Activated CD8-positive, alpha-beta memory T cell treated with anti-CD3 and anti-CD28 coated beads, Interleukin-2, amount 50 U/mL, for 4 hours (primary cell): Measurements from ENCODE around the gene GPR26.

Source experiments
- DNase-seq: peaks from one replicate; pipeline ENCODE4 v3.0.0-alpha.2; 2020

GPR26 gene

DNA sequence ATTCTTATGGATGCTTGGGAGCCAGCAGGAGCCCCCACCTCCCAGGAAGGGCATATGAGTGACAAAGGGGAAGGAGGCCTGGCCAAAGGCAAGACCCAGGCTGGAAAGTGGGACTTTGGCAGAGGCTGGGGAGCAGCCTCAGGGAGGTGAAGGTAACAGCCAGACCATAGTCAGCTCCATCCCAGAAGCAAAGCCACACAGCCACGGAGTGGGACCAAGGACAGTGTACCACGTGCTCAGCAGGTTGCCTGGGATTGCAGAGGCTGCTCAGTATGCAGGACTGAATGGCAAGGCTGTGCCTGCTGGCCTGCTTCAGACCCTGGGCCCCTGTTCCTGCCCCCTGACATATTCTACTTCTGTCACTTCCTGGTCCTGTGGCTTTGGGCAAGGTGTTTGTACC, 17.6 kb upstream of the GPR26 start:
- no peak for DNase-seq

DNA sequence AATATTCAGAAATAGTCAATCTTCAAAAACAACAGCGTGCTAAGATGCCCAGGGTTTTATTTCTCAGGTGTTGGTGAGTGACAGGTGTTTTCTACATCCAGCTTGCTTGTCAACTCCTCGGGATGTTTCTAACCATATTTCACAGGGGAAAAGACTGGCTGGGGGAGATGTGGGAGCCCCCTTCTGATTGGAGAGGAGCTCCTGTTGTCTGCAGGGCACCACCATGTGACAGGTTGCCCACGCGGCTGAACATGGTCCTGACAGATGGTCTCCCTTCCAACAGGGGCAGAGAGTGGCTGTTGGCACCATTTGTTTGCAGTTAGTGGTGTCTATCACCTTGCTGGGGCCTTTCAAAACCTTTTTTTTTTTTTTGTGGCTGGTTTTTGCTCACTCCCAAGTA, 16.5 kb upstream of the GPR26 start:
- DNase-seq: no peak

DNA sequence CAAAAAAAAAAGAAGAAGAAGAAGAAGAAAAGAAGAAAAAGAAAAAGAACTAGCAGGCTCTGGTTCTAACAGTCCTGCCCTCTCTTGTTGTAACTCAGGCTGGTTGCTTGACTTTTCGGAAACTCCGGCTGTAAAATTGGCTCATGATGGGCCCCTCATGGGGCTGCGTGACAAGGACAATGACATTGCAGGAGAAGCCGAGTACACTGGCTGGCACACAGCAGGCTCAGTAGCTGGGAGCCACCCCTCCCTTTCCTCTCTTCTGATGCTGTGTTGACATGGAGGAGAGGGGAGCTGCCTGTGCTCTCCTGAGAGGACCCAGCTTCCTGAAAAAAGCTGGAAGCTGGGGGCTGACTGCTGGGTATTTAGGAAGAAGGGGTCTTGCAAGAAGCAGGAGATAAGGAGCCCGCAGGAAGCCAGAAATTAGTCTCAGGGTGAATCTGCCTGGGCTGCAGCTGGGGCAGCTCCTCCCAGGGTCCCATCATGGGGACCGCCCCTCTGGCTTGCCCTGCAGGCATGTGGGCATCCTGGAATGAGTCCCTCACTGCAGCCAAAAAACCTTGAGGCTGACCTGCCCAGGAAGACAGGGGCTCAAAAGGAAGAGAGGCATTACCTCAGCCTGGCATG, 14.6 kb upstream of the GPR26 start:
- no peak for DNase-seq

DNA sequence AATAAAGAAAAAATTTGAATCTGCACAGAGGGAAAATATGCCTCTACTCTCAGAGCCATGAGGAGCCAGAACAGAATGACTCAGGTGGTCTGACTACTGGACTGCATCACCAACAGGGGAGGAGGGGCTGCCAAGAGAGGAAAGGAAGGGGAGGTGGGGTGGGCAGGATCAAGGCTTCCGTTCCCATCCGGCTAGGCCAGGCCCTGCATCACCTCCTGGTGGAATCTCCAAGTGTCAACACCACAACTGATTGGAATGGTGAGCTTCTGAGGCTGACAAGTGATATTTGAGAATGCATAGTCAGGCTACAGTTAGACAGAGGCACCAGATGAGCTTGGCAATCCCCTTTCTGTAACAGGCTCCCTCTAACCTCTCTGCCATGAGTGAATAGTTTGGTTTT, 10.4 kb upstream of the GPR26 start:
- DNase-seq: no peak

DNA sequence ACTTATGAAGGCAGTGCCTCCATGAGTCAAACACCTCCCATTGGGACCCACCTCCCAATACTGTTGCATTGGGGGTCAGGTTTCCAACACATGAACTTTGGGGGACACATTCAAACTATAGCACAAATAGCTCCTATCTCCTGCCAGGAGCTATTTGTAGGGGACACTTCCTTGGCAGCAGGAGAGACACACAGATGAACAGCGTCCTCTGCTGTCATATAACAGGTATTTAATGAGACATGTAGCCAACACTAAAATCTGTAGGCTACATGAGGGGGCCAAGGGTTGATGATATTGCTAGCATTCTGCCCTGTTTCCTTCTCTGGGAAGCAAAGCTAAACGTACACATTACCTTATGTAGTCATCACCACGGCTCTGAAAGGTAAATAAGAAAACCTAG, 2.6 kb upstream of the GPR26 start:
- DNase-seq: no peak

DNA sequence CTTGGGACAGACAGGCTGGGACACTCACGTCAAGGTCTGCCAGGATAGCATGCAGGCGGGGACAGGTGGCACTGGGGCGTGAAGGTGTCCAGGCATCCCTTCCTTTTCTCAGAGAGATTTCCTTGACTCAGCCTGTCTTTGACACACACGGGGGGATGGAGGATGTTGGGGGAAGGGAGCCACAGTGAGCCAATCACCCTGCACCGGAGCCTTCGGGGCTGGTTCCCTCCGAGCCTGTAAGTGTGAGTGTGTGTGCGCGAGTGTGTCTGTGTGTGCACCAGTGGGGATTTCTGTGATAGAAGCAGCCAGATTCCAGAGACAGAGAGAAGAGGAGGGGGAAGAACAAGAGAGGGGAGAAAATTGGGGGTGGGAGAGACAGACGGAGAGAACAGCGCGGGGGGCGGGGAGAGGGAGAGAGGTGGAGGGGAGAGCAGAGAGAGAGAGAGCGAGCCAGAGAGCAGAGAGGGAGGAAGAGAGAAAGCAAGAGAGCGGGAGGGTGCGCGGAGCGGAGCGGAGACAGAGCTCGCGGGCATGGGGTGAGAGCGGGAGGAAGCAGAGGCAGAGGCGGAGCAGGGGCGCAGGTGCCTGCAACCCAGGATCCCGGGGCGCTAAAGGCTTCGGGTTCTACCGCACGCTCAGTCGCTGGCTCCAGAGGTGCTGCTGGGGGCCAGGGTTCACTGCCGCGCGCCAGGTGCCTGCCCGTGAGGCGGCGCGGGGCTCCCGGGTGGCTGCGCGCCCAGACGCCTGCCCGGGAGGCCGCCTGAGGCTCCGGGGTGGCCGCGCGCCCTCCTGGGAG, 466 bp upstream of the GPR26 start:
- DNase-seq: no peak

DNA sequence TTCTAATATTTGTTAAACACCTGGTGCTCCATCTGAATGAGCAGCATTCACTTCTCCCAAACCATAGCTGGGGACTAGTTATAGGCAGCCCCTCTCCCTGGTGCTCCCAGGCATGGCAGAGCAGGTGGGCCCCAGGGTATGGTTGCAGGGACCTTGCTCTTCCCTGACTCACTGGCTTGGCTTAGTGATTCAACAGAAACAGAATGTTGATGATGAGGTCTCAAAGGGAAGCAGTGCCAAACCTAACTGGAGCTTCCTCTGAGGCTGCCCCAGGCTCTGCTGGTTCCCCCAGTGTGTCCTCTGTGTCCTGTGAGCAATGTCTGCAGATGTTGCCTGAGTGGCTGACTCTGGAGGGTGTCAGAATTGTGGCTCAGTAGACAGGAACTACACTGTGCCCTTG, 3.7 kb downstream of the GPR26 start:
- DNase-seq: no peak

DNA sequence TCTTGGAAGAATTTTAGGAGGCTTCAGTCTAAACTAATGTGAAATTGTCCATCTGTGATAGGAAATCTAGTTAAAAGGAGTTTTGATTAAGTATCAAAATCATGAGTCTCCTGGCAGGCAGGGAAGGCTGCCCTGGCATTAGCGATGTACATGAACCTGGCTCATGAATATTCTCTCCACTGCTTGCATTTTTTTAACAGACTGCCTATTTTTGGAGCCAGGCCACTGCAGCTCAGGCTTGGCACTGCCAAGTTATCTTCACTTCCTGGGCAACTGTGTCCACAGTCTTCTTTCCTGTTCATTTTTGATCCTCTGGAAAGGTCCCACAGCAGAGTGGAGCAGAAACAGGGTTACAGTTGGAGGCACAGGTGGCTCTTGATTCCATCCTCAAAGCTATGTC, 7.0 kb downstream of the GPR26 start:
- DNase-seq: no peak

DNA sequence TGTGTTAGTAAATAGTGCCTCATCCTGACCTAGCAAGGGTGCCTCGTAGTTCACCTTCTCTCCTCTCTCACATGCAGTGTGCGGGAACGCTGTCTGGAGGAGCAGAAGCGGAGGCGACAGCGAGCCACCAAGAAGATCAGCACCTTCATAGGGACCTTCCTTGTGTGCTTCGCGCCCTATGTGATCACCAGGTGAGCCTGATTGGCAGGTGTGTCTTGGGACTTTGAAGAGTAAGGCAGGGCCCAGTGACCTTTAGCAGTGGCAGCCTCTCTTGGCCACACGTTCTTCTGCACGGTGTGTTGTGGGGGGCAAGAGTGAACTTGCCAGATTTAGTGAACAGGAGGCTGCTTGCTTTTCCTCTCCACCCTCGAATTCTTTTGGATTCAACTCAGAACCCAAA, 8.6 kb downstream of the GPR26 start:
- DNase-seq: no peak

DNA sequence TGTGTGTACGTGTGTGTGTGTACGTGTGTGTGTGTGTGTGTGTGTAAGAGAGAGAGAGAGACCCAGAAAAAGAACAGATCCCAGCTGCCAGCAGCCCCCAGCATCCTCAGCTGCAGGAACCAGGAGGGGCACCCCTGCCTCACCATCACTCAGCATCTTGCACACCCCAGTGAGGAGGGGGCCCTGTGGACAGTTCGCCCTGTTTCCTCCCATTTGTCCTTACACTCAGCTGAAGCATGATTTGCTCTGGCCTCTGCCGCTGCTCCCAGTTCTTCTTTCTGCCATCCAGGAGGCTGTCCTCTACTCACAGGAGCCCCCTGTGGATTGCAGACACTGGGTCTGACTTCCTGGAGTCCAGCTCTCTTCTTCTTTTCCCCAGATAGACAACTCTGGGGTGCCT, 9.7 kb downstream of the GPR26 start:
- DNase-seq: no peak

DNA sequence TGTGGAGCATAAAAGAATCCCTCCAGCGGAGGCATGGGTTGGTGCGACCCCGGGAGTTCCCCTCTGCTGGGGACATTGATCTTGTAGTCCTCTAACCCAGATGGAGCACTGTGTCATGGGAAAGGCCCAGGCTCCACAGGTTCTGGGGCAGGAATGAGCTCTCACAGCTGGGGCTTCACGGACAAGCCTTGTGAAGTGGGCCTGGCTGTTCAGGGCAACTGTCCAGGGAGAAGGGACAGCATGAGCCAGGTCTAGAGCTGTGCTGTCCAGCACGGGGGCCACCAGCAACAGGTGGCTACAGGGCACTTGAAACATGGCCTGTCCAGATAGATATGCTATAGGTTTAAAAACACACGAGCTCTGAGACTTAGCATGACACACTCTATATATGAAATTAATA, 11.4 kb downstream of the GPR26 start:
- DNase-seq: no peak

DNA sequence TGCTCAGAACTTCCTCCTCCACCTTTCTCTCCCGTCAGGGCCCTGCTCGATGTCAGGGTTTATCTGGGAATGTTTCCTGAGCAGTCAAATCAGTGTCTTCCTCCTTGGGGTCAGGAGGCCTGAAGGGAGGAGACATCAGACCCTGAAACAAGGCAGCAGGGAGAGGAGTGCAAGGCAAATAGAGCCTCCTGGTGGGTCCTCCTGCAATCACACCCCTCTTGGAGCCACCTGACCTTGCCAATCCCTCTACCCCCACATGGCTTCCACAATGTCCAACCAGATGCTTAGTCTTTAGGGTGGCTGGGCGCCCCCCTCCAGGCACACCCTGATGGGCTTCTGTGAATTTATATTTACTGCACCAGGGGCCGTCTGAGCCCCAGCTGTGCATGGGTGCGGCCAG, 12.2 kb downstream of the GPR26 start:
- DNase-seq: no peak

DNA sequence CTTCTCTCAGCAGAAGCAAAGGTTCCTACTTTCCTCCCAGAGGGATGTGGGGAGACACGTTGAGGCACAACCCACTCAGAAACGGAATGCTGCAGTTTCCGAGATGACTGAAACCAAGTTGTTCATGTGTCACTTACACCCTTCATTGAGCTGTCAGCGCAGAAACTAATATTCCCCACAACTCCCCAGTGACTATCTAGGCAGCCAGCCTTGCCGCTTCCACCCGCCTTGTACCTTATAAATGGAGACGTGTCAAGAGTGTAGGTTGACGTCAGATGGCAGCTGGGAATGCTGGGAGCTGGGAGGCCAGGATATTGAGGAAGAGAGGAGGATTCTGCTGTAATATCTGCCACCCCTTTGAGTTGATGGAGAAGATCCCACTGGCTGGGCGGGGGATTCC, 15.1 kb downstream of the GPR26 start:
- DNase-seq: no peak

DNA sequence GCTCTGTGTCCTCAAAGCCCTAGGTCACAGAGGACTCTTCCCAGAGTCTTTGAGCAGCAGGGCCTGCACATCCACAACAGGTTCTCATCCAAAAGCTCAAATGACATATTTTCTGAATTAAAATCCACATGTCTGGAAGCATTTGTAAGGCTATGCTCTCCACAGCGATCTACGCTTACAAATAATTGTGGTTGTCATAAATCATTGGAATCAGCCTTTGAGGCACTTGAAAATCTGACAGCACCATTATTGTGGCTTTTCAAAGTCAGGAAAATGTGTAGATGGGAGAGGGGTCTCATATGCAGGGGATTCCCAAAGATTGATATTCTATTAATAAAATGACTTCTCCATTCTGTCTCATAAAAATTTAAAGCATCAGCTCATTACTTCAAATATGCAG, 16.3 kb downstream of the GPR26 start:
- DNase-seq: no peak

DNA sequence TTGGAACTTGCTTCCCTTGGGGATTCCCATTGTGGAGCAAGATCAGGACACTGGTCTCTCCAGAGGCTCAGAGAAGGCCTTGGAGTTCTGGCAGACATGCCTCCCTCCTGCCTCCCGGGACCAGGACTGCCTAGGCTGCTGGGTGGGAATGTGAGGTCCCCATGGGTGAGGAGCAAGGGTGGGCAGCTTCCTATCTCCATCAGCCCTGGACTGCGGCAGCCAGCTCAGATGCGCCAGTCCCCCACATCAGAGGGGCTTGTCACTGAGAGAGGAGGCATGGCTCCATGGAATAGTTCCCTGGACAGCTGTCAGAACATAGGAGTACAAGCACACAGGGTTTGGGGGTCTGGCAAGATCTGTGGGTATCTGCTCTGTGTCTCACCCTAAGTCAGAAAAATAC, 17.3 kb downstream of the GPR26 start:
- DNase-seq: no peak

DNA sequence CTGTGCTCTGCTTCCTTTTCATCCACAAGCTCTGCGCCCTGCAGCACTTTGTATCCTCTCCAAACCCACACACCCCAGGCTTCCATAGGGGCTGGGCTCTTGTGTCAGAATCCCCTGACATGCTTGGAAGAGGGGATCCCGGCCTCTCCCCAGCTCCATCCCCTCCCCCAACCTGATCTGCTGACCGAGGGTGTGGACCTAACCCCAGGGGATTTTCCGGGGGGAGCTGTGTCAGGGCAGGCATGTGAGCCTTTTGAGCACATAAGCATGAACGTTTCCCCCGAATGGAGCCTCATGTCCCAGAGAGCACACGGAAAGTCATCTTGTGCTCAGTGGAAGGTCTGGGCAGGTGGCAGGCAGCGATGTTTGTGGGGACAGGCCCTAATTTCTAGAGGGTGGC, 17.7 kb downstream of the GPR26 start:
- no peak for DNase-seq

DNA sequence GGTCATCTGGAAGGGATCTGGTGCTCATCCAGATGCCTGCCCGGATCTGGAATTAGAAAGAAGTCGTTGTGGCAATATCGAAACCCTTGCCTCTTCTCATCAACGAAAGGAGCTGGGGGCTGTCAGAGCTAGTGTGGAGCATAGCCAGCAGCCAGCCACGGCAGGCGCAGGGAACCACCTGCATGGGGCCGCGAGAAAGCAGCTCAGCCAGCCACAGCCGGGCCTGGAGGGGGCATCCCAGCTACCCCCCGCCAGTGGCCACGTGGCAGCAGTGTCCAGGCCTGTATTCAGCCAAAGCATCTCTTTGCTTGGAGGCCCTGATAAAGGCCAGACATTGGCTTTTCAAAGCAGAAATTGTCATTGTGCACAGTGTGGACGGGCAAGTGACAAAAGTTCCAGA, 19.1 kb downstream of the GPR26 start:
- DNase-seq: no peak

DNA sequence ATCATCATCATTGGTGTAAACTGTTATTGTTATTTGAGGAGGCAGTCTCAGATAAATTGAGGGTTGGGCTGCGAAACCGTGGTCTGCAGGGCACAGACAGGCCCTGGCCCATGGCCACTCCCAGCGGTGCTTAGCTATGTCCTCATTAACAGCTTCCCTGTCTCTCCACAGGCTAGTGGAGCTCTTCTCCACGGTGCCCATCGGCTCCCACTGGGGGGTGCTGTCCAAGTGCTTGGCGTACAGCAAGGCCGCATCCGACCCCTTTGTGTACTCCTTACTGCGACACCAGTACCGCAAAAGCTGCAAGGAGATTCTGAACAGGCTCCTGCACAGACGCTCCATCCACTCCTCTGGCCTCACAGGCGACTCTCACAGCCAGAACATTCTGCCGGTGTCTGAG, 21.6 kb downstream of the GPR26 start:
- DNase-seq: no peak

DNA sequence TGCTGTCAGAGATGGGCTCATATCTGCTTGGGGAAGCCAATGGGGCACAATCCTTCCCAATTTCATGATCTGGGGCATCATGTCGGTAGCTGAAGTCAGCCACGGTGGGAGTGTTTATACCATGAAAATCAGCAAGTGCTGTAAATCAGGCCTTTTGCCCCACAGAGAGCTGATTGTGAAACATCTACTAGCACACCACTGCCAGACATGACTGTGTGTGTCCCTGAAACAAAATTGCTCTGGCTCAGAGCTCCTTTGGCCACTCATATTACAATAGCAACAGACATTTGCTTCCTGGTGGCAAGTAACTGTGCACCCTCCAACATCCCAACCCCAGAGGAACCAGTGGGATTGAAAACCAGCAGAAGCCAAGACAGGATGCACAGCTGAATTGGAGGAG, 23.7 kb downstream of the GPR26 start:
- DNase-seq: no peak

DNA sequence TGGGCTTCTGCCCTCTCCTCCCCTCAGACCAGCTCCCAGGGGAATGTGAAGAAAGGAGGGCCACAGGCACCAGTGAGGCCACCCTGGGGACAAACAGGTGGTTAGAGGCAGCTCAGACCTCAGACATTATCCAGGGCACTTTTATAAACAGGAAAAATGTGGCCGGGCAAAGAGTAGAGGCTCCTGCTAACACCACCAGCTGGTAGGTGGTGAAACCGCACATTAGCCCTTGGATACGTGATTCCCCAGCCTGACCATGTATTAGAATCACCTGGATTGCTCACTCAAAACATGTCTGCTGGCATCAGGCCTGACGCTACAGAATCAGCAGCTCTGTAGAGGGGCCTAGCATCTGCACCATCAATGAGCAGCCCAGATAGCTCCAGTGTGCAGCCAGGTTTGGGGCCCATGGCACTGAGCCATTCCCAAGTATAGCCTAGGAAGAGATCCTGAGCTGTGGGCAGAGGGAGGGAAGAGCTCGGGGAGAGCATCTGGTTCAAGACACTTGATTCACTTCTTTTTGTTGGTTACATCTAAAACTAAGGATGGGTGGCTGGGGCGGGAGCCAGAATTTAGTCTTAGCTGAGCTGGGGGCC, 37.1 kb downstream of the GPR26 start:
- no peak for DNase-seq

DNA sequence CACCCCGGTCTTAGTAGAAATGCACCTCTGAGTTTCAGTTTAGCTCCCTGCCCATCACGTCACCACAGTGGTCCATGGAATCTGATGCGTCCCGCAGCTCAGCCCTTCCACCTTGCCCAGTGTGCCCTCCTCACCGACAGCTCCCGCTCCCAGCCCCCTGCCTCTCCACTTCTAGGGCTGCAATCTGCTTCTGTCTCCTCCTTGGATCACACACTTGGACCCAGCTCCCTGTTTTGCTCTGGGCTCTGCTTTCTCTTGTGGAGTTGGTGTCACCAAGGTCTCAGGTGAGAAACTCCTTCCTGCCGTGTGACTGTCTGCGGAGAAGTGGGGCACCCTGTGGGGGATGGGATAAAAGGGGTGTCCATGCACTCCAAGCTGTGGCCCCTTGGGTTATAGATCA, 37.9 kb downstream of the GPR26 start:
- no peak for DNase-seq

DNA sequence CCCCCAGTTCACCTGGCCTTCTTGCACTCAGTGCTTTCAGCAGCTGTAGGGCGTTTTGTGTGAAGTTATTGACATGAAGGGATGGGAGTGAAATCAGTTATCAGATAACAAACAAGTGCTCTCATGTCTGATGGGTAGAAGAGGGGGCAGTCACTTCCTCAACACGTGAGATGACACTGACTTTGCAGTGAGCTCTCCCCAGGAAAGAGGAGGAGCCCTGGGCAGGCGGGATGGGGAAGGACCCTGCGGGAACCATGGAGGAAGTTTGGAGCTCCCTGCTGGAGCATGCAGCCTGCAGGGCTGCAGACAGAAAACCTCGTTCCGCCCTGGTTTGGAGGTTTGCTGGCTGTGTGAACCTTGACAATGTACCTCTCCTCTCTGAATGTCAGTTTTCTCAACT, 38.7 kb downstream of the GPR26 start:
- DNase-seq: no peak

DNA sequence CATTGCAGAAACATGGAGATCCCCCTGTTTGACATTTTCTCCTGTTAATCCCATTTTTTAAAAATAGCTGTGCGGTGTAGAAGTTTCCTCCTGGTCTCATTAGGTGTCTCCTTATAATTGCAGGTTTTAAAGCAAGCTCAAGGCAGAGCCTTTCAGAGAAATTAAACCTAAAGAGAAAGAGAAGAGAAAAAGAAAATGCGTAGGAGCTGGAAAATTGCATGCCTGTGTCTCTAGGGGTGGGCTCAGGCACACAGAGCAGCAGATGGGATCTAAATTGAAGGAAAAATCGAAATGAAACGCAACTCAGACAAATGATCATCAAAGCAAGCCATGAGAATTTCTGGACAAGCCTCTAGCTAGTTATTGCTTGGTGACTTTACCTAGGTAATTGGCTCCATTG, 40.1 kb downstream of the GPR26 start:
- no peak for DNase-seq

DNA sequence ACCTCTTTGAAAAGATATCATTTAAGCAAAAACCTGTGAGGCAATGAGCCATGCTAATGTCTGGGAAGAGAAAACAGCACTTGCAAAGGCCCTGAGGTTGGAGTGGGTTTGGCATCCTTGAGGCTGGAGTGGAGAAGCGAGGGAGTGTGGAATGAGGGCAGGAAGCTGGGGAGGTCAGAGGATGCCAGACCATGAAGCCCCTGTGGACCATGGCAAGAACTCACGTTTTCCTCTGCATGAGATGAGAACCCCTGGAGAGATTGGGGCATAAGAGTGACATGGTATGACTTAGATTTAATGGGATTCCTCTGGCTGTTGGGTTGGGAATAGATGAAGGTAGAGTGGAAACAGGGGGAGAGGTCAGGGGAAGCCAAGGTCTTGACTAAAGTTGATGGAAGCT, 49.4 kb downstream of the GPR26 start:
- no peak for DNase-seq

DNA sequence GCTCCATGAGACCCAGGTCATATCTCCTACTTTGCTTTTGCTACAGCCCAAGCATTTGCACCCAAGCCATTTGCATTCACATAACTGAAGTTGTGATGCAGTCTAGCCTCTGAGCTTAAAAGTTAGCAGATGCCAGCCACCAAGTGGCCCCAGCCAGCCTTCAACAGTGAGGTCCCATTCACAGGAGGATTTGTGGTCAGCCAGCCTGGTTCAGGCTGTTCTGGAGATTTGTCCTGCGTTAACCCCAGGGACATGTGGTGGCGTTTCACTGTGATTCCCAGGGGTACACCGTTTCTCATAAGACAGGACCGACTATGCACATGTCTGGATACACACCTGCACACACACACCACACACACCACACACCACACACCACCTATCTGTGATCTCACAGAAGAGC, 51.2 kb downstream of the GPR26 start:
- DNase-seq: no peak
